ENCODE data around the gene ERMP1.

The ERMP1 gene

GRCh38 chr9:5773324-5773999 lies 59.5 kb downstream of the ERMP1 start:
- DNase-seq (ENCODE audit: low read depth): no peak

DNA sequence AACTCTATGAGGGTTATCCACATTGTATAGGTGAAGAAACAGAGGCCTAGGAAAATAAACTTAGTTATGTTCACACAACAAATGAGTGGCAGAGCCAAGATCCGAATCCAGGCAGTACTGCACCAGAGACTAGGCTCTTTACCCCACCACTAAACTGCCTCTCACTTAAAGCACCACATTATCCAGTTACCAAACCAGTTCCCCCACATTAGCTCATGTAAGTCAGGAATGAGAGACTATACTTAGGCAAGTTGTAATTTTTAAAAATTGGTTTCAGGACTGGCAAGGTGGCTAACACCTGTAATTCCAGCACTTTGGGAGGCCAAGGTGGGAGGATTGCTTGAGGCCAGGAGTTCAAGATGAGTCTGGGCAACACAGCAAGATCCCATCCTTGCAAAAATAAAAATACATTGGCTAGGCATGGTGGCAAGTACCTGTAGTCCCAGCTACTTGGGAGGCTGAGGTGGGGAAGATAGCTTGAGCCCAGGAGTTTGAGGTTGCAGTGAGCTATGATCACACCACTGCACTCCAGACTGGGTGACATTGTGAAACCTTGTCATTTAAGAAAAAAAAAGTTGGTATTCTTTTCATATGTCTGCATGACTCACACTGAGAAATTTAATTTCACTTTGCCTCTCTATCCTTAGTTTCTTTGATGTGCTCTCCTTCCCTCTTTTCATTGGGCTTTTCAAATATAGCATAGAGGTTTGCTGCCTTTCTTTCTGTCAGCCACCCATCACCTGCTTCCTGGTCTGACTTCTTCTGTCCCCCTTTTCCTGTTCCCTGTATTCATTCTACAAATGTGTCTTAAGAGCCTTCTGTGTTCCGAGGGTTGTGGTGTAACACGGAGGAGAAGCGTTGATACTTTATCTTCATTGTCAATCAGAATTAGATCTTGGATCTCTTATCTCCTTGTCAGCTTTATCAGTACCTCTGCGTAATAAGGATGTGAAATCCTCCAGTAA lies 64.7 kb downstream of the ERMP1 start:
- DNase-seq (ENCODE audit: low read depth): no peak

DNA sequence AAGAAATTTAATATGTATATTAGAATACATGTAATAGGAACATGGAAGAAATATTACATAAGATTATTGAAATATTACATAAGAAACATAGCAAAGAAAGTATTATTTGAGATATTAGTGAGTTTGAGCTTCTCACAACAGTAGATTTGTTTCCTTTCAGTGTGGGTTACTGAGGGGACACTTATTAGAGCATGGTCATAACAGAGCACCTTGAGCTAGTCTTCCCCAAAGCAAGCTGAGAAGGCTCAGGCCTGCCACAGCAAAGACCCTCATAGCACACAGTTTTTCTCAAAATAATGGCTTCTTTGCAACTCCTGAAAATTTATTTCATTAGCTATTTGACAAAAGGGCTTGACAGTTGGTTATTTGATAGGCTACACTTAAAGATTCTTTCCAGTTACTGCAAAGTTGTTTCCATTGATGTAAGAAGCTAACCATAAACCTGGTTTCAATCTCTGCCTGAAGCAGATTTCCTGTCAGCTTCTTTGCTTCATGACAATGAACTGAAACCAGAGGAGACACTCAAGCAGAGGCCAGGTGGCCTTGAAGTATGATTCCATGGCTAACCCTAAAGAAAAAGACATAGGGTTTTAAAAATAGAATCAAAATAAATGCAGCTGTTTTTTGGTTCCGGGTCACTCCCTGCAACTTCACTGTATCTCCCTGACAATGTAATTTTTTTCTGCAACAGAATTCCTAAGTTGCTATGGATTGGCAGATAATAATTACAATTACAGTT lies 68.6 kb downstream of the ERMP1 start:
- DNase-seq (ENCODE audit: low read depth): no peak

DNA sequence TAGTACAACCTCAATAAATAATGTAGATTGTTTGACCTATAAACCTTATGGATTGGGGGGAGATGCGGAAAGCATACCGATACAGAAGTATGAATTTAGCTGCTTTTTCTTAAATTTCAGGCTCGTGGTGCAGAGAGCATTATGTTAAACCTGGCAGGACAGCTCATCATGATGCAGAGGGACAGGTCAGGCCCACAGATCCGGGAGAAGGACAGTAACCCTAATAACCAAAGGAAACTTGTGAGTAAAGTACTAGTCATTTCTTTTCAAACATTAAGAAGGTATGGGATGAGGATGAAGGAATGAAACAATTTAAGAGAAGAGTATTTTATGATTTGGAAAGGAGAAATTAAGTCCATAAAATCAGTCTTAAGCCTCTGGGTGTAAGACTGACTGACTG lies 70.5 kb downstream of the ERMP1 start:
- no peak for DNase-seq (ENCODE audit: low read depth)

GRCh38 chr9:5760338-5760737 lies 72.6 kb downstream of the ERMP1 start:
- DNase-seq (ENCODE audit: low read depth): no peak

GRCh38 chr9:5756633-5757032 lies 76.3 kb downstream of the ERMP1 start:
- no peak for DNase-seq (ENCODE audit: low read depth)

- DNase-seq (ENCODE audit: low read depth): no peak
These were observed 82.3 kb downstream of the ERMP1 start for GRCh38 chr9:5750569-5750968.

GRCh38 chr9:5749306-5749705 lies 83.6 kb downstream of the ERMP1 start:
- no peak for DNase-seq (ENCODE audit: low read depth)

- DNase-seq (ENCODE audit: low read depth): no peak
These were observed 84.5 kb downstream of the ERMP1 start for GRCh38 chr9:5748438-5748837.

GRCh38 chr9:5743109-5743508 lies 89.8 kb downstream of the ERMP1 start:
- DNase-seq (ENCODE audit: low read depth): no peak

DNA sequence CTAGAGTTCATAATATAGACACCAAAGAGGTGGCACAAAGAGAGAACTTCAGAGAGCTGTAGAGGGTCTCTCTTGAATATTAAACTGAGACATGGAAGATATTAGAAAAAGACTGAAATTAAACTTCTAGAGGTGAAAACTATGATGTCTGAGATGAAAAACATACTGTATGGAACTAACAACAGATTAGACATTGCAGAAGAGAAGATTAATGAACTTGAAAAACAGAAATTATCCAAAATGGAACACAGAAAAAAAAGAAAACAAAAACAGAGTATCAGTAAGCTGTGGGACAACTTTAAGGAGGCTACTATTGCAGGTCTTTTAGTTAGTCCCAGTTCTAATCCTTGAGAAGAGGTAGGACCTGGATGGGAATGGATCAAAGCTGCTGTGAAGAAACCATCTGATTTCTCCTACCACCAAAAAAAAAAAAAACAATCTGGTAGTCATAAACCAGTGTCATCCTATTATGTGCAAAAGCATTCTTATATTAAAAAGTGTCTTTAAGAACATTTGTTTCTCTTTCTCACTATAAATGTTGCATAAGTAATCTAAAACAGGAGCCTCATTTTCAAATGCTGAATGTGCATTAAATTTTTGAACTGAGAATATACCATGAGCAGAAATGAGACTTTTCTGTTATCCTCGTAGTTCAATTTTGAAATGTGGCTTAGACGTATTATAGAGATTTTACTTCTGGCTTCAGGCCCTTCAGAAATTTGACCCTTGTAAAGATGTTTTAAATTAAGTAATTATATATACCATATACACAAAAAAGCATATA lies 96.2 kb downstream of the ERMP1 start:
- DNase-seq (ENCODE audit: low read depth): no peak

GRCh38 chr9:5735072-5735471 lies 97.8 kb downstream of the ERMP1 start:
- DNase-seq (ENCODE audit: low read depth): no peak

Measured in stimulated activated CD8-positive, alpha-beta memory T cell treated with anti-CD3 and anti-CD28 coated beads, Interleukin-4, amount 100 ng/mL, for 24 hours (primary cell).